H9 (cell line): ENCODE data around the gene THBS4. TPM values are rescaled to one million over a fixed set of nuclear protein-coding genes. Genes with fewer than 3 reads are reported as not detected.

Experiments used
- DNase-seq: peaks from one replicate; pipeline ENCODE4 v3.0.0-alpha.2; 2017
- H2AFZ ChIP-seq: one replicate; pipeline ENCODE4 v1.6.1; 2013; ENCODE audit warnings: mild to moderate bottlenecking, low read length, control low read depth, moderate library complexity
- H2AK5ac ChIP-seq: 2 replicates; pipeline ENCODE4 v1.6.1; 2013; ENCODE audit warnings: low read length, control low read depth, mixed read lengths; ENCODE audit not compliant: insufficient read length
- H2BK120ac ChIP-seq: one replicate; pipeline ENCODE4 v1.6.1; 2013; ENCODE audit warnings: low read depth, mild to moderate bottlenecking, low read length, control low read depth, inconsistent platforms; ENCODE audit not compliant: poor library complexity, severe bottlenecking
- H2BK12ac ChIP-seq: 2 replicates; pipeline ENCODE4 v1.6.1; 2013; ENCODE audit warnings: low read length, control low read depth, mixed read lengths, low read depth; ENCODE audit not compliant: insufficient read length
- H2BK15ac ChIP-seq: 2 replicates; pipeline ENCODE4 v1.6.1; 2013; ENCODE audit warnings: low read depth, low read length, control low read depth
- H2BK20ac ChIP-seq: one replicate; pipeline ENCODE4 v1.6.1; 2013; ENCODE audit warnings: low read depth, mild to moderate bottlenecking, low read length, control low read depth, inconsistent platforms; ENCODE audit not compliant: poor library complexity, severe bottlenecking
- H2BK5ac ChIP-seq: 2 replicates; pipeline ENCODE4 v1.6.1; 2013; ENCODE audit warnings: low read length, control low read depth, mixed read lengths; ENCODE audit not compliant: insufficient read length
- H3K14ac ChIP-seq: 2 replicates; pipeline ENCODE4 v1.6.1; 2013; ENCODE audit warnings: low read length, control low read depth; ENCODE audit not compliant: insufficient read depth
- H3K18ac ChIP-seq: 2 replicates; pipeline ENCODE4 v1.6.1; 2013; ENCODE audit warnings: low read depth, mild to moderate bottlenecking, mixed read lengths, low read length, control low read depth; ENCODE audit not compliant: insufficient read length
- H3K23ac ChIP-seq: 2 replicates; pipeline ENCODE4 v1.6.1; 2013; ENCODE audit warnings: low read length, control low read depth, mixed read lengths, low read depth; ENCODE audit not compliant: insufficient read length
- H3K23me2 ChIP-seq: 2 replicates; pipeline ENCODE4 v1.6.1; 2013; ENCODE audit warnings: low read depth, mild to moderate bottlenecking, mixed read lengths, low read length, control low read depth; ENCODE audit not compliant: insufficient read length, poor library complexity, severe bottlenecking
- H3K27ac ChIP-seq: 2 replicates; pipeline ENCODE4 v1.5.1; 2013; ENCODE audit warnings: low read length, control low read depth, mixed read lengths, low read depth; ENCODE audit not compliant: insufficient read length
- H3K27me3 ChIP-seq: 2 replicates; pipeline ENCODE4 v1.6.1; 2013; ENCODE audit warnings: low read length, control low read depth, inconsistent platforms; ENCODE audit not compliant: insufficient read depth
- H3K4ac ChIP-seq: 2 replicates; pipeline ENCODE4 v1.6.1; 2013; ENCODE audit warnings: low read depth, mild to moderate bottlenecking, control low read depth, inconsistent platforms, low read length, moderate library complexity
- H3K4me1 ChIP-seq: 2 replicates; pipeline ENCODE4 v1.6.1; 2013; ENCODE audit warnings: low read length, control low read depth, inconsistent platforms; ENCODE audit not compliant: insufficient read depth
- H3K4me2 ChIP-seq: 2 replicates; pipeline ENCODE4 v1.6.1; 2013; ENCODE audit warnings: low read length, control low read depth, mixed read lengths; ENCODE audit not compliant: insufficient read length, insufficient read depth
- H3K56ac ChIP-seq: 2 replicates; pipeline ENCODE4 v1.6.1; 2013; ENCODE audit warnings: low read depth, mild to moderate bottlenecking, mixed read lengths, low read length, control low read depth; ENCODE audit not compliant: insufficient read length
- H3K79me1 ChIP-seq: 2 replicates; pipeline ENCODE4 v1.6.1; 2013; ENCODE audit warnings: low read depth, mild to moderate bottlenecking, moderate library complexity, low read length, control low read depth, inconsistent platforms; ENCODE audit not compliant: insufficient read depth, poor library complexity, severe bottlenecking
- H3K79me2 ChIP-seq: 2 replicates; pipeline ENCODE4 v1.6.1; 2013; ENCODE audit warnings: low read length, control low read depth, inconsistent platforms; ENCODE audit not compliant: insufficient read depth
- H3K9ac ChIP-seq: 2 replicates; pipeline ENCODE4 v1.6.1; 2013; ENCODE audit warnings: low read length, control low read depth, mixed read lengths; ENCODE audit not compliant: insufficient read length; ENCODE audit errors: extremely low read depth
- H3K9me3 ChIP-seq: one replicate; pipeline ENCODE4 v1.6.1; 2013; ENCODE audit warnings: low read depth, low read length, inconsistent platforms; ENCODE audit not compliant: control insufficient read depth
- H3T11ph ChIP-seq: one replicate; pipeline ENCODE4 v1.6.1; 2013; ENCODE audit warnings: mild to moderate bottlenecking, low read length, control low read depth, inconsistent platforms
- H4K20me1 ChIP-seq: one replicate; pipeline ENCODE4 v1.6.1; 2013; ENCODE audit not compliant: control insufficient read depth, insufficient read length, insufficient read depth
- H4K5ac ChIP-seq: 2 replicates; pipeline ENCODE4 v1.6.1; 2013; ENCODE audit warnings: low read depth, mild to moderate bottlenecking, mixed read lengths, low read length, control low read depth; ENCODE audit not compliant: insufficient read length
- H4K8ac ChIP-seq: replicated peaks from 2 replicates; pipeline ENCODE4 v1.6.1; 2013; ENCODE audit warnings: low read length, control low read depth, mixed read lengths, low read depth; ENCODE audit not compliant: insufficient read length
- H4K91ac ChIP-seq: 2 replicates; pipeline ENCODE4 v1.6.1; 2013; ENCODE audit warnings: low read depth, mild to moderate bottlenecking, moderate library complexity, mixed read lengths, low read length, control low read depth; ENCODE audit not compliant: insufficient read length
- H3K27ac Mint-ChIP-seq, 3 experiments: 2 replicates in 2 of 3; 3 replicates in 1 of 3; pipeline ENCODE4 v1.8.0; 2020 to 2021; ENCODE audit warnings: mixed read lengths in 3 of 3, mild to moderate bottlenecking in 1 of 3, moderate library complexity in 1 of 3
- H3K27me3 Mint-ChIP-seq: 2 replicates; pipeline ENCODE4 v1.8.0; 2021; ENCODE audit warnings: low read depth, mild to moderate bottlenecking, moderate library complexity, mixed read lengths
- H3K36me3 Mint-ChIP-seq, 3 experiments: 2 replicates in 2 of 3; 3 replicates in 1 of 3; pipeline ENCODE4 v1.8.0; 2020 to 2021; ENCODE audit warnings: low read depth in 3 of 3, mixed read lengths in 3 of 3; ENCODE audit not compliant: insufficient read depth in 1 of 3
- H3K4me1 Mint-ChIP-seq, 2 experiments: 2 replicates each; pipeline ENCODE4 v1.8.0; 2020; ENCODE audit warnings: mixed read lengths in 2 of 2
- H3K4me3 Mint-ChIP-seq, 2 experiments: 2 replicates in 1 of 2; 3 replicates in 1 of 2; pipeline ENCODE4 v1.8.0; 2020 to 2021; ENCODE audit warnings: mild to moderate bottlenecking in 2 of 2, mixed read lengths in 2 of 2, moderate library complexity in 1 of 2
- H3K9me3 Mint-ChIP-seq, 2 experiments: 2 replicates in 1 of 2; 3 replicates in 1 of 2; pipeline ENCODE4 v1.8.0; 2020; ENCODE audit warnings: mild to moderate bottlenecking in 2 of 2, mixed read lengths in 2 of 2, moderate library complexity in 1 of 2
- WGBS: extraction: QIAGEN DNeasy Blood & Tissue Kit; methylation state at CpG from one replicate; pipeline ENCODE4 v1.1.7; 2013; ENCODE audit warnings: missing lambda C conversion rate, low lambda C conversion rate, mixed read lengths; ENCODE audit not compliant: insufficient read length; ENCODE audit errors: extremely low coverage; 5-methylcytosine and 5-hydroxymethylcytosine counted together
- total RNA-seq: library from RNA; stranded (reverse); gene quantifications from 2 replicates; pipeline ENCODE4 v1.2.1, GENCODE V29; 2021
- TF ChIP-seq, protein P1 (sequence below): fragments of 200-600 bp; sonication (generic); conservative IDR thresholded peaks from 3 replicates; pipeline ENCODE4 v1.8.0; 2021; ENCODE audit warnings: antibody characterized with exemption, mild to moderate bottlenecking

The THBS4 gene
- total RNA-seq, 1 experiment from 2014 or later = 19.0 TPM

DNA sequence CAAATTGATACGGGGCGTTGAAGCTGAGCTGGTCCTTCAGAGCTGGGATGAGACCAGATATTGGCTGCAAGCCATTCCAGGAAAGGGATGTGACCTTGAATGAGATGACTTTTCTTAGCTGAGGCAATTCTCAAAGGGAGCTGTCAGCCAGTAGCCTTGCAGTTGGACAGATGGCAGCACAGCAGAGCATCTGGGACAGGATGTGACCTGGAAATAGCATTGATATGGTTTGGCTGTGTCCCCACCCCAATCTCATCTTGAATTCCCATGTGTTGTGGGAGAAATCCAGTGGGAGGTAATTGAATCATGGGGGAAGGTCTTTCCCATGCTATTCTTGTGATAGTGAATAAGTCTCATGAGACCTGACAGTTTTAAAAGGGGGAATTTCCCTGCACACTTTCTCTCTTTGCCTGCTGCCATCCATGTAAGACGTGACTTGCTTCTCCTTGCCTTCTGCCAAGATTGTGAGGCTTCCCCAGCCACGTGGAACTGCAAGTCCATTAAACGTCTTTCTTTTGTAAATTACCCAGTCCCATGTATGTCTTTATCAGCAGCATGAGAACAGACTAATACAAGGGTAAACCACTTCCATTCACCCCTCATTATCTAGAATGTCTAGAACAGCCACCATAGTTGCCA lies 24.3 kb upstream of the THBS4 start:
- no CpG with 5 or more reads among the region's 5 CpGs for WGBS

More for the DNA sequence above, 24.3 kb upstream of the THBS4 start:
- Mint-ChIP-seq H3K36me3 (peaks cover 0 to 10% (median 7%) of the 10 kb centered on the region in 3 experiments; a peak in 4 of 7 replicates), H3K4me1 (peaks cover 5% of the 10 kb centered on the region in 2 experiments), H3K9me3 (no peaks in the 10 kb centered on the region; a peak in 1 of 5 replicates), H3K27ac (no peak overlapping the region), H3K27me3 (no peaks in the 10 kb centered on the region; the same call in 1 of the 2 replicates), H3K4me3 (no peak overlapping the region)
- H2BK5ac ChIP-seq = no peak overlapping the region
- no peaks in the 10 kb centered on the region for H4K20me1 ChIP-seq
- H3K18ac ChIP-seq = no peak overlapping the region
- no peak overlapping the region for H3K9ac ChIP-seq
- TF ChIP-seq, protein P1, sequence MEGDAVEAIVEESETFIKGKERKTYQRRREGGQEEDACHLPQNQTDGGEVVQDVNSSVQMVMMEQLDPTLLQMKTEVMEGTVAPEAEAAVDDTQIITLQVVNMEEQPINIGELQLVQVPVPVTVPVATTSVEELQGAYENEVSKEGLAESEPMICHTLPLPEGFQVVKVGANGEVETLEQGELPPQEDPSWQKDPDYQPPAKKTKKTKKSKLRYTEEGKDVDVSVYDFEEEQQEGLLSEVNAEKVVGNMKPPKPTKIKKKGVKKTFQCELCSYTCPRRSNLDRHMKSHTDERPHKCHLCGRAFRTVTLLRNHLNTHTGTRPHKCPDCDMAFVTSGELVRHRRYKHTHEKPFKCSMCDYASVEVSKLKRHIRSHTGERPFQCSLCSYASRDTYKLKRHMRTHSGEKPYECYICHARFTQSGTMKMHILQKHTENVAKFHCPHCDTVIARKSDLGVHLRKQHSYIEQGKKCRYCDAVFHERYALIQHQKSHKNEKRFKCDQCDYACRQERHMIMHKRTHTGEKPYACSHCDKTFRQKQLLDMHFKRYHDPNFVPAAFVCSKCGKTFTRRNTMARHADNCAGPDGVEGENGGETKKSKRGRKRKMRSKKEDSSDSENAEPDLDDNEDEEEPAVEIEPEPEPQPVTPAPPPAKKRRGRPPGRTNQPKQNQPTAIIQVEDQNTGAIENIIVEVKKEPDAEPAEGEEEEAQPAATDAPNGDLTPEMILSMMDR = no peak
- H2AK5ac ChIP-seq = no peak overlapping the region
- no peak overlapping the region for H3T11ph ChIP-seq
- no peaks in the 10 kb centered on the region for H3K9me3 ChIP-seq
- no peak overlapping the region for H4K8ac ChIP-seq
- H3K14ac ChIP-seq = no peak overlapping the region
- H3K79me2 ChIP-seq = no peaks in the 10 kb centered on the region
- no peak overlapping the region for H3K27ac ChIP-seq
- H2BK15ac ChIP-seq = no peak overlapping the region
- H4K91ac ChIP-seq = no peak overlapping the region
- H2BK120ac ChIP-seq = no peak overlapping the region
- no peak overlapping the region for H2BK20ac ChIP-seq
- no peak overlapping the region for H3K56ac ChIP-seq
- H3K4ac ChIP-seq = no peak overlapping the region
- DNase-seq = no peak
- no peaks in the 10 kb centered on the region for H3K4me1 ChIP-seq
- H3K23me2 ChIP-seq = no peaks in the 10 kb centered on the region
- H3K27me3 ChIP-seq = no peaks in the 10 kb centered on the region
- H3K79me1 ChIP-seq = no peaks in the 10 kb centered on the region
- no peak overlapping the region for H3K4me2 ChIP-seq
- H4K5ac ChIP-seq = no peak overlapping the region
- no peak overlapping the region for H2BK12ac ChIP-seq
- no peak overlapping the region for H2AFZ ChIP-seq
- H3K23ac ChIP-seq = no peak overlapping the region
